Kidney capillary endothelial cell (primary cell): ENCODE data around the gene PTPRT.

Experiments used
- DNase-seq: peaks from one replicate; pipeline ENCODE4 v3.0.0-alpha.2; 2018; ENCODE audit warnings: low spot score

Gene PTPRT

DNA sequence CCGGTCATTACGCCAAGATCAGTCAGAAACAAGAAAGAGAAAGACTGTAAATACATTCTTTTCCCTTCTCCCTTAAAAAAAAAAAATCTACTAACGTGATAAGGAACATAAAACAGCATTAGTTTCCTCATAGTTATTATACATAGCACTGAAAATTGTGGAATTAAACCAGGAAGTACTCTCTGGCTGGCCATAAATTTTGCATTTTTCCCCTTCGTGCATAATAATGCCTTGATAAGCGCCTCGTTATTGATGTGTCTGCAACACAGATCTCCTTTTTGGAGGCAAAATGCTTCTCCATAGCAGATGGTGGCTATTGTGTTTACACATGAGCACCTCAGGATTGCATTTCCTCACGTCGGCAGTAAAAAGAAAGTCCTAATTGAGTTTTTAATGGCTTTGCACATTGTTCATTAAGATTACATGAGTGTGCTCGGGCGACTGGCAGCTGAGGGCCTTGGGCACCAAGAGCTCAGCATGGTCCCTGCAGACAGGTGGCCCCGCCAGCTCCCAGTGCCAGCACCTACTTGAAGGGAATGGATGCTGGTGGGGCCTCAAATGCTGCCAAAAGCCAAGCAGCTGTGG is 394.5 kb downstream of the PTPRT start:
- DNase-seq, result no peak

DNA sequence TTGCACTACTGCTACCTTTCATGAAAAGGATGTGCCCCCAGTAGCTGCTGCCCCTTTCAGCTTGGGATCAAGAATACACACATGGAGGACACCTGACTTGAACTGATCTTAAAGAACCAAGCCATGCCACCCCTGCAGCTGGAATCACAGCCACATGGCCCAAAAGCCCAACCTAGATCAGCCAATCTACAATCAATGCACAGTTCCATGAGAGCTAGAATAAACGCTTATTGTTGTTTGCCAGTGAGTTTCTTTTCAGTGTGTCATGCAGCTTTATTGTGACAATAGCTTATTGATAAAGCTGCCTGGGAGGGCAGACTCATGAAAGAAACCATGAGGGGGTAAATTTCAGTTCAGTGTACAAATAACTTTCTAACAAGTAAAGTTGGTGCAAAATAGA is 397.7 kb downstream of the PTPRT start:
- no peak for DNase-seq

DNA sequence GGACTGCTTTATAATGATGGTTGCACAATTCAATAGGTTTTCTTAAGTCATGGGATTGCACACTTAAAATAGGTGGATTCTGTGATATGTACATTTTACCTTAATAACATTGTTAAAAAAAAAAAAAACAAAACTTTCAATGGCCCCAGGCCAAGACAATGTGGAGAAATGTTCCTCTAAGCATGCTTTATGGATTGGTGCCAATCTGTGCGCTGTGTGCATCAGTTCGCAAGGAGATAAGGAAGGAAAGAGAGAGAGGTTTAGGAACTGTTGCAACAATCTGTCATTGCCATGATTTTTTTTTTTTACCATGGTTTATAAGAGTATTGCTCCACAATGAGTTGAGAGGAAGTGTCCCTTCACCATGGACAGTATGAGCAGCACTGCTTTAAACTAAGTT is 399.6 kb downstream of the PTPRT start:
- DNase-seq, result no peak

DNA sequence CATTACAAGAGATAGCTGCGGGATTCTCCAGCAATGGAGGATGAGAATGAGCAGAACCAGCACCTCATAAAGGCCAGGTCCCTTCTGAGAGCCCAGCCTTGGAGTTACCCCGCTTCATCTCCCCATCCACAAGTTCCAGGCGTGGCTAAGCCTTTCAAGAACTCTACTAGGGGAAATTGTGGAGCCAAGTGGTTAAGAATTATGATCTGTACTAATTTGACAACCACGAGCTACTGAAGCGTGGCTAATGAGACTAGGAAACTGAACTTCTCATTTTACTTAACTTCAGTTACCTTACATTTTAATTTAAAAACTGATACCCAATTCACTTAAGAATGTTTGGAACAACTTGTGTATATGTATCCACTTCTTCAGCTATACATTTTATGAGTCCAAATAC is 401.0 kb downstream of the PTPRT start:
- DNase-seq, result no peak

DNA sequence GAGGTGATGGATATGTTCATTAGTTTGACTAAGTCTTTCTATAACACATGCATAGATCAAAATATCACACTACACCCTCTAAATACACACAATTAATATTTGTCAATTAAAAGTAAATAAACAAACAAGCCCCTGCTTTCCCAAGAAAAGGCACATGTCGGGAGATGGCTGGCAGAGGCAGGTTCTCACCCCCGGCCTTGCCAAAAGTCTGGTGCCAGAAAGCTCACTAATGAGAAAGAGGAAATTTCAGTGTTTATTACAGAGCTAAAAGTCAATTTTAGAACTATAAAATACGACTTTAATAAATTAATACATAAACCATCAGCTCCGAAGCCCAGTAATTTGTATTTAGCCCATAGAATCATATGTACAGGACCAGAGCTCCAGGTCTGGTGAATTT is 404.7 kb downstream of the PTPRT start:
- no peak for DNase-seq

DNA sequence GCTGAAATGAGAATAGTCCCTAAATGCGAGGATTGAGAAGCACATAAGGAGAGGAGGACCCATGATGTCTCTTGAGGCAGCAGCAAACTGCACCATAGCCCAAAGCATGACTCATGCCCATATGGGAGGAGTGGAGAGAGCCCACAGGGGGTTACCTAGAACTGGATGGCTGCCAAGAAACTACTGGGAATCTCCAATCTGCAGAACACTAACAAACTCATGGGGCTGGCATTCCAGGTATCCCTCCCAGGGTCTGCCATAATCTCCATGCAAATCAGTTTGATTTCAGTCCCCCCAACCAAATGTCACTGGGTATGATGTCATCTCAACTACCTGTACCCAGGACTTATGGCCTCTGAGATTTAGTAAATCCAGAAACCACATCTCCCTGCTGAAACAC is 410.5 kb downstream of the PTPRT start:
- DNase-seq, result no peak

DNA sequence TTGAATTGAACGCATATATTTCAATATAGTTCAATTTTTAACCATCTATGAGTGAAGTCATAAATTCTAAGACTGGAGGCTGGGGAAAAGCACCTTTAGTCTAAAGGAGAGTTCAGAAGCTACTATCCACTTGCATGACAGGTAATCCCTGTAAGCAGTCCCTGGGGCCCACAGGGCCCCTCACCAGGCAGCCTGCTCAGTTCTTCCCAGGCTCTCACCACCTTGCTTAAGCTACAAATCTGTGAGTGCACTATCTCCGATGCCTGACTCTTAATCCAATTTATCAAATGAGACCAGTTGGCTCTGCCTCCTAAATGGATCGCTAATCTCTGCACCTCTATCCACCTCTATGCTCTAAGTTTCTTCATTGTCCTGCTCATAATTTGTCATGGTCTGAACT is 413.8 kb downstream of the PTPRT start:
- DNase-seq, result no peak

DNA sequence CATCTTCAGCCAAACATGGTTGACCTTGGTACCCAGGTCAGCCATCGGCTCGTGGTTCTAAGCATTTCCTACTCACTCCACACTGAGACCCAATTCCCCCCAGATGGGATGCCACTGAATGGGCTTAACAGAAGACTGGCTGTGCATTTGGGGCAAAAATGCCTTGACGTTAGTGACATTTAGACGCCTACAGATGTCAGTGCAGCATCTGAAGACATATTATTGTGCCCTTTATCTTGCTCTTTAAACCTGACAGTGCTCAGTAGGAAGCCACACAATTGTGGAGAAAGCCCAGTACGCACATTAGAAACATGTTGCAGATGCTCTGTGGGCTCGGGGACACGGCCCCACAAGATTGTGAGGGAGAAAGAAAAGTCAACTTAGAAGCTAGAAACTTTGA is 414.7 kb downstream of the PTPRT start:
- DNase-seq, result no peak

DNA sequence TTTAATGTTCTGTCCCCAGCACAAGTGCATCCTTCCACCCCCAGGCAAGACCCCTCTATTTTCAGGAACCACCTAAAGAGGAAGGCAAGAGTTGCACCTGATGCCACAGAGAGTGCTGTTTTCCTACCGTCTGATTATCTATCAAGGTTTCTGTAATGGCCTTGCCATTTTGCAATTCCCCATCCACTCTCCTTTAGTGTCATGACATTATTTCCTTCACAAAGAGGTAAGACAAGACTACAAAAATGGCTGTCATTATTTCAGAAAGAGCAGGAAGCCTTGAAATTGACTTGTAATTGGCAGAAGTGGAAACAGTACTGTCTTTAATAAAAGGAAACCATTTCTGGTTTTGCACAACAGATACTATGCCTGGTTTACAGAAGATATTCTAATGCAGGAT is 426.7 kb downstream of the PTPRT start:
- no peak for DNase-seq

DNA sequence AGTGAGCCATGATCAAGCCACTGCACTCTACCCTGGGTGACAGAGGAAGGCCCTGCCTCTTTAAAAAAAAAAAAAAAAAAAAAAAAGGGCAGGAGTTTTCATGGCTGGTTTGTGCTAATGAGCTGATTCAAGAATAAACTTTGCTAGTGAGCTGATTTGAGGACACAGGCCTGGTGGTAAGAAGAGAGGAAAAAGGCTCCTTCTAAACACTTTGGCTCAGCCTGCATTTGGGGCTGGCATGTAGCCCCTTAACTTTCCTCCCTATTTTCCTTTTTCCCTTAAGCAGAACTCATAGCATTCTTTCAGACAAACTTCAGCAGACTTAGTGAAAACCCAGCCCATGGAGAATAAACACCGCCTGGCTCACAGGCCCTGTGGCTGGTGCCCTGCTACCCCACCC is 432.7 kb downstream of the PTPRT start:
- DNase-seq, result no peak

DNA sequence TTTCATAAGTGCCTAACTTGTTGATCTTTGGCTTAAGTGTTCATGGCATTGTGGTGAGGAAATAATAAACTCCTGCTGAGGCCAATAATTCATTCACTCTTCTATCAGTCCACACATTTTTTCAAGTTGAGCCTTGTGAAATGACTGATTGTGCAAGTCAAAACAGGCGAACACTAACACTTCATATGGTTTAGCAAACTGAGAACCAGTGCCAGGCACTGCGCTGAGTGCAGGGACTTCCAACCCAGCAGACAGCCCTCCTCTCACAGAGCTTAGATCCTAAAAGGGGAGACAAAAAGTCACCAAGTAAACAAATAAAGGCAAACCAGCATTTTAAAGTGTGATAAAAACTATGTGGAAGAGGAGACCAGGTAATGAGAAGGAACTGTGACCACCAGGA is 435.0 kb downstream of the PTPRT start:
- no peak for DNase-seq

DNA sequence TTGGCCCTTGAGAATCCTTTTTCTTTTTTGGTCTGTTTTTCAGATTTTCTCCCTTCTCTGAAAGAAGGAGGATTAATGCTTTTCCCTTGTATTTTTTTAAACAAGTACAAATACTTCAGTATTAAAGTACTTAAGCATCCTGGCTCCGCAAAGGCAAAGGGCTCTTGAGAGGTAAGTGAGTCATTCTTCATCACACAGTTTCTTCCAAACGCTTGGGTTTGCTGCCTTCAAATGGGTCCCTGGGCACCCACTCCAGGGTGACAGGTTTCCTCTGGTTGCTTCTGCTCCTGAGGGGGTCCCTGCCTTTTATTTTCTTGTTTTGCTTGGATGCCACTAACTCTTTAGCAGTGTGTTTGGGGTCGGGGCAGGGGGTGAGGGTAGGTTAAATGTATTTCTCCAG is 437.1 kb downstream of the PTPRT start:
- no peak for DNase-seq

DNA sequence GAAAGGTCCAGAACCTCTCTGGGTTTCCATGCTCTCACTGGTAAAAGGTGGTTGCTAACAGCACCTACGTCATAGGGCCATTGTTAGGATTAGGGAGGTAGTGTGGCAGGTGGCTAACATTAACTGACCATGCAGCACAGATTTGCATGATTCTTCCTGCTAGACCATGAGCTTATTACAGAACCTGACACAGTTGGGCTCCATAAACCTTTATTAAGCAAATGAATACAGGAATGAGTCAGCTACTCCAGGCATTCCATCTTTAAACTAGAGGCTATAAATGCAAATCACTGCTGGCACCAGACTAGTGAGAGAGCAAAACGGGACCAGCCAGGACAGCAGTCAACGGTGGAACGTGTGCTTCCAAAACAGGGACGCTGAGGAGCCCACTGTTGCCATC is 440.1 kb downstream of the PTPRT start:
- DNase-seq, result no peak

DNA sequence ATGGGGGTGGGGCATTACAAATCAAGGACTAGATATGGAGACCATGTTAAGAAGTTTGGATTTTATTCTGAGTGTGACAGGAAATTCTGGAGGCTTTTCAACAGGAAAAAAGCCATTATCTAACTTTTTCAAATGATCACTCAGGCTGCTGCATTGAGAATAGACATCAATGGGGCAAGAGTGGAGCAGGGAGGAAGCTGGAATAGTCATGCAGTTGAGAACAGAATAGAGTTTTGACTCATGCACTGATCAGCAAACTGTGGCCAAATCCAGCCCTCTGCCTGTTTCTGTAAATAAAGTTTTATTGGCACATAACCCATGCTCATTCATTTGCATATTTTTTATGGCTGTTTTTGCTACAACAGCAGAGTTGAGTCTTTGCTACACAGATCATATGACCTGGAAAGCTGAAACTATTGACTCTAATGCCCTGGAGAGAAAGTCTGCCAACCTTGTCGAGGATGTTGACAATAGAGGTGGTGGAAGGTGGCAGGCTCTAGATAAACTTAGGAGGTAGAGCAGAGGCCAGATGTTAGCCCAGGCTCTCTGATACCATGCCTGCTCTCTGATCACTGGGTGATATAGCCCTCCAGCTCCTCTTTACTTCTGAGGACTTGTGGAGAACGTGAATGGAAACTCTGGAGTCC is 441.8 kb downstream of the PTPRT start:
- DNase-seq, result no peak

DNA sequence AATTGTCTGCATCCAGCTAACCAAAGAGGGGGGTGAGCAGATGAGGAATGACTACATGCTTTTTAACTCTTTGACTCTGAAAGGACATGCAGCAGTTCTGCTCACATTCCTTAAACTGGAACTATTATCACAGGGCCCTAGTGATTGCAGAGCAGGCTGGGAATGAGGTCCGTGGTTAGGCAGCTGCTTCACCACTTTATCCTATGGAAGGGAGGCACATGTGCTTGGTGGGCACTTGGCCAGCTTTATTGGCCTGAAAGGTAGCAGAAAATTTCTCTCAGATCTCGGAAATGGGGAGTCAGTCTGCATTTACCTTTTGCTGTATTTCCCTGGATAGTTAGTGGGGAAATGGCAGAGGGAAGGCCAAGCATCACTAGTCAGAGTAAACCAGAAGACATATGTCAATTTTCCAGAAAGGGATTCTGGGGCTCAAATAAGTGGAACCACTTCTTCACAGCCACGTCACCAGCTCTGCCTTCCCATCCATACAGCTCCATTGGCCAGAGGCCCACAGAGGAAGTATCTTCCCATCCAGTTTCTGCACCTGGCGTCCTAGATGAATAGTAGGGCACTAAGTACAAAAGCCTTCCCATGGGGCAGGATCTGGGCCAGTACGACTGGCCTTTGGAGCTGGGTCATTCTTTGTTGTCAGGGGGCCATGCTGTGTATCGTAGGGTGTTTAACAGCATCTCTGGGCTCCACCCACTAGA is 444.8 kb downstream of the PTPRT start:
- DNase-seq, result no peak

DNA sequence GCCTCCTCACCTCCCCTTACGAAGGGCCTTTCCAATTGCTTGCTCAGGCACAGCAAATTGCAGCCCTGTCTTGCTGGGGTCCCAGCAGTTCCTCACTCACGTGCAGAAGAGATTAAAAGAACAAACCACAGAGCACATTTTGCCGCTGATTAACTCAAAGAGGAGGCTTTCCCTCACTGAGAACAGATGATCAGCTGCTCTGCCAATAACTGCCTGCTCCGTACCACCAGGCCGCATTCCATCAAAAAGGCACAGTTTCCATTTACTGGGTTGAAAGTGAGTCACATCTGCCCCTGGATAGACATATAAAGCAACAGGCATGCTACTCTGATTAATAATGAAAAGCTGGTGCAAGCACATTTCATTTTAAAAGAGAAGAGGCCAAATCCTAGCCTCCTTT is 446.8 kb downstream of the PTPRT start:
- DNase-seq, result no peak

DNA sequence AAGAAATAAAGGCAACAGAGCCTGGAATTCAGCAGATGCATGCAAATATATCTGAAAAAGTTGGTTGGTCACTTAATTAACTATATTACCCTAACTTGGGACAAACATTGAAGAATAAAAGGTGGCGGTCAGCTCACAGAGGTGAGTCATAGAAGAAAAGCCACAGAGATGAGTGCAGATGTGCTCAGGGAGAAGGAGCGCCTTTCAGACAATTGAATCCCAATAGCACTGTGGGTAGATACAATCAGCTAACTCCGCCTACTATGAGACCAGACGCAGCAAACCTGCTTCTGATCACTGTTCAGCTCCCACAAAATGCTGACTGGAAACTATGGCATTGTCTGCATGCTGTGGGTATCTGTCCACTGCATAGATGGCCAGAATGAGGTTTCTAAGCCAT is 447.8 kb downstream of the PTPRT start:
- no peak for DNase-seq

DNA sequence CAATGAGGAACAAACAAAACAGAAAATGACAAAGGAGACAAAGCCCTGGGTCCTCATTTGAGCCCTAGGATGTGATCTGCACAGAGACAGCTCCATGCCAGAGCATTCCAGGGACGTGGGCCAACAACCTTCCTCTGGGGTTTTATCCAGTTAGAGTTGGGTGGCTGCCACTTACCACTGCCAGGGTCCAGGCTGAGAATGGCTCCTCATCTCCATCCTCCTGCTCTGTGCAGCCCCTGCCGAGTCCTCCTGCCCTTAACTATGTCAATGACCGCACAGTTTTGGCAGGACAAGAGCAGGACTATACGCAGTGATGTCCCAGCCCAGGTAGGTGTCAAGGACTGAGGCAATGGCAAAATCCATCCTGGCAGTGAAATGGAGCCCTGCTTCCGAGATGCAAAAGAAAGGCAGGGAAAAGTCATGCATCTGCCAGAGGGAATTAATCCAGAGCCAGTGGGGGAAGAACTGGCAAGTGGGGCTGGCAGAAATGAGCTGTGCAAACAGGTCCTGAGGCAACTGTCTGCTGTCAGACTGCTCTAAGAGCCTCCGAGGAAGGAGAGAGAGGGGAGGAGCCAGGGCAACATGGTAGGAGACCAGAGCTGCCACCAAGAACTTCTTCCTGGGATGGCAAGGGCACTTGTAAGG is 449.4 kb downstream of the PTPRT start:
- DNase-seq, result no peak

DNA sequence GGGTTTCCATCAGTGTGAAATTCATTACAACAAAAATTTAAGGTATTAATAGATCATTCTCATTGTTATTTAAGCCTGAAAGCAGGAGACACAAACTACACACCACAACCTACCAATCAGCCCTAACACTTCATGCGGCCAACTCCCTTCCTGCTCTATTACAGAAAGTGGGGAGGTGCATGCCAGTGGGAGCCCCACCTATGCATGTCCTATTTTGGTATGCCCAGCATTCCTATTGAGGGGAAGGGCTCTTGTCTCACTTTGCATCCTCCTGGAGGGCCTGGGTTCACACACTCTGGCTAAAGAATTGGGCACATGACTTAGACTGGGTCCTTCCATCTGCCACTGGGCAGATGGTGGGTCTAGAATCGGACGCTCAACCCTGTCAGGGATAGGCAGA is 450.0 kb downstream of the PTPRT start:
- DNase-seq, result no peak

DNA sequence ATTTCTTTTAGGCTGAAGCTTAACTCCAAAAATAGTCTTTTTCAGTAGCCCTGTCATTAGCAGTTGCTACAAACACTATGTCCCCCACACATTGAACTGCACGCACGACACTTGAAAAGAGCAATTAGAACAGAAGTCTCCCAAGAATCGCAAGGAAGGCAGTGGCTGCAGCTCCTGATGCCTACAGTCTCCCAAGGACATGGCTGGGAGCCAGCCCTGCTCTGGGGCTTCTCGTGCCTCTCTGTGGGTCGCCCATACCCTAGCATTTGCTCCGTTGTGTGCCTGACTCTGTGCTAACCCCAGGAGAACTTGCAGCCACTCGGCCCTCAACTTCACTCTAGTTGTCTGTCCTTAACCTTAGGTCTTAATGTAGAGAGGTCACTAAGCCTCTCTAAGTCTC is 454.2 kb downstream of the PTPRT start:
- no peak for DNase-seq

DNA sequence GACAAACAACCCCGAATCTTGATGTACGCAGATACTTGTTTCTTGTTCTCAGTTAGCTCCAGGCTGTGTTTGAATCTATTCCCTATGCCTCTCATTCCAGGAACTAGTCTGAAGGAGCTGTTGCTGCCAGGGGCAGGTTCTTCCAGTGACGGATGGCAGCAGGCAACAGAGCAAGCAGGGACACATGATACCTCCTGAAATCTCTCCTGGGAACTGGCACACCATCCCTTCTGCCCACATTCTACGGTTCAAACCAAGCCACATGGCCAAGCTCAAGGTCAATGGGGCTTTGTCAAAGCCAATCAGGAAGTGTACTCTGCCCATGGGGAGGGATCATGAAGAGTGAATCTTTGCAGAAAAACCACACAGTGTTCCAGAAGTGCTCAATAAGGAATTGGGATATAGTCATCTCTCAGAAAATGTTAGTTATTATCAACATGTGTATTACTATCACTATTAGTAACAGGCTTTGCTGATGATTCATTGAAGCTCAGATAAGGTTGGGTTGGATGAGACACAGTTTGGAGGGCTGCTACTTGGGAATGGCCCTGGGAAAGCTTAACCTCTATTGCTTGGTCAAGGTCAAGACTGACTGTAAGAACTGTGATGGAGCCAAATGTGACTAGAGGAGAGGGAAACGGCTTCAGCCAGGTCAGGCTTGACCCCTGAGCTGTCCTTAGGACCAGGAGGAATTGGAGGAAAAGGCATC is 454.9 kb downstream of the PTPRT start:
- DNase-seq, result no peak

DNA sequence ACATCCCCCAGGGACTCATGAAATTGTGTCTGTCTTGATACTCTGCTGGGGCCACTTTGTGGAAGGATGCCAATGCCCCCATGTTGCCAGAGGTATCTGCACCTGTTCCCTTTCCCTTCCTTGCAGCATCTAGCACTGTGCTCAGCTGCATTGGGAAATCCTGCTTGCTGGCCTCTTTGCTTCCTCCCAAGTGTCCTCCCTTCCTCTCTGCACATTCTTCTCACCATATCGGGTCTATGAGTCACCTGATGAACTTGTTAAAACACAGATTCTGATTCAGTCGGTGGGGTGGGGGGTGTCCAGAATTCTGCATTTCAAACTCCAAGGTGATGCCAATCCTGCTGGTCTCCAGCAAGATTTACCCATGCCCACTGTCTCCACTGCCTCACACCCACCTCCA is 467.8 kb downstream of the PTPRT start:
- DNase-seq, result no peak
